ES-I3 (cell line): ENCODE measurements around the gene OR10J4.
"Not testable (repeated sequence)": the region's sequence is repeated elsewhere in the genome, so short reads cannot be mapped to it uniquely, and the experiment has no call there.

Experiments used
- H3K36me3 ChIP-seq: 2 replicates; pipeline ENCODE4 v1.6.1; 2013; ENCODE audit warnings: mild to moderate bottlenecking, low read length, control low read depth, moderate library complexity; ENCODE audit not compliant: insufficient read depth
- H3K4me1 ChIP-seq: 2 replicates; pipeline ENCODE4 v1.6.1; 2013; ENCODE audit warnings: mild to moderate bottlenecking, control low read depth, low read length; ENCODE audit not compliant: insufficient read depth
- H3K9ac ChIP-seq: 2 replicates; pipeline ENCODE4 v1.6.1; 2013; ENCODE audit warnings: low read depth, mild to moderate bottlenecking, low read length, moderate library complexity
- H3K9me3 ChIP-seq: 2 replicates; pipeline ENCODE4 v1.6.1; 2013; ENCODE audit warnings: mild to moderate bottlenecking, low read length, moderate library complexity; ENCODE audit not compliant: control insufficient read depth, insufficient read depth

OR10J4 gene

DNA sequence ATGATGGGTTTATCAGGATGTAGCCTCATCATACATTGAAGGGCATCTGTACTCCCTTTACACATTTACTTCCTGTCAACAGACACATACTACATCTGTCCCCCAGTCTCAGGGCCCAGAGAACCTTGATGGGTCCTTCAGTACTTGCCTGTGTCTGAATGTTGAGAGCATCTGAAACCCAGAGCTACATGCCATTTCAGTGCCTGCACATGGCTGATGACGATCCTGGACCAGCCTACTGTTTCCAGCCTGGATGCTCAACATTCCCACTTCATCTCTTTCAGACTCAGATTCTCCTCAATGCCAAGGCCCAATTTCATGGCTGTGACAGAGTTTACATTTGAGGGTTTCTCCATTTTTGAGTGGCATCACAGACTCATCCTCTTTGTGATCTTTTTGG, at the start of gene OR10J4:
TSS of gene OR10J4 (plus strand) at position 301 of the 400 bp plus-strand sequence.
- Histone ChIP-seq H3K9ac (no peak within 1 kb of the TSS), H3K36me3 (no peaks in the 10 kb centered on the region), H3K4me1 (no peaks in the 10 kb centered on the region), H3K9me3 (no peaks in the 10 kb centered on the region)

DNA sequence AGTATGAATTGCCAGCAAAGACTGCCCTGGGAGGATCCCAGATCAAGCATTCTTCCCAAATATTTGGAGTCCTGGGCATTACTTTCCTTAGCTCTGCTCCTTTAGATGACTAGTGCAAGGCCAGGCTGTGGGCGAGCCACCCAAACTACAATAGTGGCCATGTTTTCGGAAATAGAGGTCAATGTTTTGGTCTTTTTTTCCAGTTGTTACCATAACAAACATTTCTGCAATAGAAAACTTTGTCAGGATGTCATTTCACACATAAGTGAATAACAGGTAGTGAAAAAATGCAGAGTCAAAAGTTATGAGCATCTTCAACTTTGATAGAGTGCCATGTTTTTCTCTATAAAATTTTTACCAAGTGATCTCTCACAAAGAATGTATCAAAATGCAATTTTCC, 25.2 kb upstream of the OR10J4 start:
- Histone ChIP-seq H3K9ac (no peak overlapping the region), H3K9me3 (no peaks in the 10 kb centered on the region), H3K4me1 (no peaks in the 10 kb centered on the region), H3K36me3 (no peaks in the 10 kb centered on the region)

- no peak overlapping the region for H3K9ac ChIP-seq
- H3K4me1 ChIP-seq: no peaks in the 10 kb centered on the region
- no peaks in the 10 kb centered on the region for H3K9me3 ChIP-seq
- H3K36me3 ChIP-seq: no peaks in the 10 kb centered on the region
These were observed 23.1 kb upstream of the OR10J4 start for GRCh38 chr1:159408862-159409400.

DNA sequence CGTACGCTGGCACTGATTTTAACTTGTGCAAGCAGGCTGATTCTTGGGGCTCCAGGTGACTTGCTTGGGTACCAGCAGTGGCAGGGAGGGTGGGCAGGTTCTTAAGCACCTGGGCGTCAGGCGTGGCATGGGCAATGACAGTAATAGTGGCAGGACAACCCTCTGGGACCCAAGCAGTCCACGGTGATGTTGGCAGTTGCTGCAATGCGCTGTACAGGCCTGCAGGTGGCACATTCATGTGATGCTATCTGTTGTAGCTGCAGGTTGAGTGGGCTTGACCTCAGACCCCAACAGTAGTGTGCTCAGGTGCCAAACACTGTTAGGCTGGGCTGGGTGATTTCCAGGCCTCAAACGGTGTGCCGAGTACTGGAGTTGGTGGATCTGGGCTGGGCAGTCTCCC, 10.2 kb upstream of the OR10J4 start:
- Histone ChIP-seq H3K4me1 (no peaks in the 10 kb centered on the region), H3K9me3 (peaks cover 5% of the 10 kb centered on the region; the same call in 1 of the 2 replicates), H3K9ac (no peak overlapping the region), H3K36me3 (no peaks in the 10 kb centered on the region)

DNA sequence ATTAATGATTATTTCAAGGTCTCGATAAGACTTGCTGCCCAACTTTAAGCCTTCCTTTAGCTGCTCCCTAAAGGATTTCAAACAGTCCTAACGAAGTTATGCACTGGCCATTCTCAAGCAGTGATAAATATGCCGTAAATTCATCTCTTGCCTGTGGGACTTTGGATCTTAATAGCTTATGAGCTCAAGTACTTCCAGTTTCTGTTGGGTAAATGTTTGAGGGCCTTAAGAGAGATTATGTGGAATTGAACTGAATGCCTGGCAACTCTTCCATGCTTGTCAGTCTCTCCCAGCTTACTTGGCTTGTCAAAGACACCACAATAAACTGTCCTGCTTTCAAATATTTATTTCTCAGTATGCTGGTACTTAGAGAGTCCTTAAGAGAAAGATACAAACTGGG, 3.5 kb upstream of the OR10J4 start:
- Histone ChIP-seq H3K9me3 (no peaks in the 10 kb centered on the region), H3K4me1 (no peaks in the 10 kb centered on the region), H3K36me3 (no peaks in the 10 kb centered on the region), H3K9ac (no peak overlapping the region)

DNA sequence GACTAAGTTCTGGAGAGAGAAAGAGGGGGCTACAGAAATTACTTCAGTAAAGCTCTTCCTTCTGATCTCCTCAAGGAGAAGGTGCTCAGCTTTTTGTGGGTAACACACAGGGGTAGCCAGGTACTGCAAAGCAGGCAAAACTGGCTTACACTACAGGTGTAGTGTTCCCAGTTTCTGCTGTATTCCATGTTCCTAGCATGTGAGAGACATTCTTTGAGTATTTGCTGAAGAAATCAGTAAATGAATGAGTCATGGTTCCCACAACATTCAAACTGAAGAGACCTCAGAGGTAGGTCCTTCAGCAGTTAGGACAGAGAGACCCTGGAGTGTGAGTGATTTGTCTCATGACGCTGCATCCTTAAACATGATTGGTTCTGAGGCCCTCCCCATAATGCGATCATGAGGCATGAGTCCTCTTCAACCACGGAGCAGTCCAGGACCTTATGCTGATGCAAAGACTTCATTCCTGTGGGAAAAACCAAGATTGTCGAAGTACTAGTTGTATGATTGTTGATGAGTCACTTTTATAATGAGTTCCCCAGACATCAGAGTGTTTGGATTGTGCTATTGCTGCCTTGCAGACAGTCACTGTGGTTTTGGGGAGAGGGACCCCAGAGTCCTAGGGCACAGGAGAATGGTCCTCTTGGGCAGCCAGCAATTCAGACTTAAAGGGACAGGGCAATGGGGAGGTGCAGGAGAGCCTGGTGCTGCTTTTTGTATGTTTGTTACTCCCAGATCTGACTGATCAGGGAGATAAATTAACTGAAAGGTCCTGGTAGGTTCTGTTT, 2.7 kb upstream of the OR10J4 start:
- H3K9me3 ChIP-seq: no peaks in the 10 kb centered on the region
- H3K36me3 ChIP-seq: no peaks in the 10 kb centered on the region
- H3K4me1 ChIP-seq: no peaks in the 10 kb centered on the region
- no peak overlapping the region for H3K9ac ChIP-seq

- Histone ChIP-seq H3K4me1 (no peaks in the 10 kb centered on the region), H3K9ac (no peak overlapping the region), H3K36me3 (no peaks in the 10 kb centered on the region), H3K9me3 (no peaks in the 10 kb centered on the region)
These were observed 1.0 kb upstream of the OR10J4 start for GRCh38 chr1:159430985-159431384.

- H3K4me1 ChIP-seq: no peaks in the 10 kb centered on the region
- H3K9ac ChIP-seq: no peak overlapping the region
- no peaks in the 10 kb centered on the region for H3K36me3 ChIP-seq
- H3K9me3 ChIP-seq: no peaks in the 10 kb centered on the region
These were observed 4.5 kb downstream of the OR10J4 start for GRCh38 chr1:159436469-159436868.

GRCh38 chr1:159439422-159439821, 7.4 kb downstream of the OR10J4 start, which contains the start of gene OR10J1:
OR10J1 (plus strand) TSS chr1:159439722; CDS start chr1:159439792, 70 bp downstream.
- H3K36me3 ChIP-seq: no peaks in the 10 kb centered on the region
- no peaks in the 10 kb centered on the region for H3K4me1 ChIP-seq
- H3K9ac ChIP-seq: no peak within 1 kb of the TSS
- H3K9me3 ChIP-seq: no peaks in the 10 kb centered on the region

GRCh38 chr1:159441360-159441759, 9.4 kb downstream of the OR10J4 start:
- no peaks in the 10 kb centered on the region for H3K36me3 ChIP-seq
- no peak overlapping the region for H3K9ac ChIP-seq
- H3K4me1 ChIP-seq: no peaks in the 10 kb centered on the region
- H3K9me3 ChIP-seq: no peaks in the 10 kb centered on the region

DNA sequence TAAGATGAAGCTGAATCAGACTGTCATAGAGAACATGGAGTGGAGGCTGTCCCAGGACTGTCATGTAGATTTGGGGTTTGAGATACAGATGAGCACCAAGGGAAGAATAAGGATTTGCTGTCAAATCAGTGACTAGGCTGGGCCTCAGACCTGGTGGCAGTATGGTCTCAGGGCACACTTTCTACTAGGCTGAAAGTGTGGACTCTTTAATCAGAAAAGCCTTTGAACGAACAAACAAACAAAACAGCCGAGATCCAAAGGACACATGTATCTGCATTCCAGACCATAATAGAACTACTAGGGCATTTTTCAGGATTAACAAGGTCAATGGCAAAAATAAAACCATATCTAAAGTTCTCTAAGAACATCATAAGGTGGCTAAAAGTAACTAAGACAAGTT, 10.4 kb downstream of the OR10J4 start:
- Histone ChIP-seq H3K9ac (no peak overlapping the region), H3K4me1 (no peaks in the 10 kb centered on the region), H3K9me3 (no peaks in the 10 kb centered on the region), H3K36me3 (no peaks in the 10 kb centered on the region)

DNA sequence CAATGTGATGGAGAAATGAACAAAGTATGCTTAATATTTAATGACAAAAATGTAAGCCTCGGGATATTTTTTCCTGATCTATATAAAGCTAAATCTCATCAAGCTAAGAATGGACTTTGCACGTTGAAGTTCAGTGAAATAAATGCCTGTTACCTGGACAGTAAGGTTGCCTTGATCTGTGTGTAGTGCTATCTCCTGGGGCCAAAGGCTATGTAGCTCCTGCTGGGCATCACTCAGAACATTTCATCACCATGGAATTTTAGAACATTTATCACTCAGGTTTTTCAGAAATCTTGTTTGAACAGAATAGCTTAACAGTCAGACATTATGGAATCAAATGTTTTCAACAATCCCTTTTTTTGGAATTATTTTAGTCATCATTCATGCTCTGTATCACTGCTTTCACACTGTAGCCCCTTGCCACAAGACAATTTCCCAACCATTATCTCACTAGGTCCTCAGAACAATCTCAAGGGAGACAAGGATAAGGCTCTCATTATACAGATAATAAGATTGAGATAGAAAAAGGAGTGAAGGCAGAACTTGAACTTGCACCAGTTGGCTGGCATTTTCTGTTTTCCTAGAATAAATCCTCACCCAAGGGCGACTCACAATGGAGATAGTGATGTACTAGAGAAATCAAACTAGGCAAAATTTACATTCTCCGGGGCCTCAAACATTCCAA, 11.2 kb downstream of the OR10J4 start:
- H3K36me3 ChIP-seq: no peaks in the 10 kb centered on the region
- no peaks in the 10 kb centered on the region for H3K4me1 ChIP-seq

DNA sequence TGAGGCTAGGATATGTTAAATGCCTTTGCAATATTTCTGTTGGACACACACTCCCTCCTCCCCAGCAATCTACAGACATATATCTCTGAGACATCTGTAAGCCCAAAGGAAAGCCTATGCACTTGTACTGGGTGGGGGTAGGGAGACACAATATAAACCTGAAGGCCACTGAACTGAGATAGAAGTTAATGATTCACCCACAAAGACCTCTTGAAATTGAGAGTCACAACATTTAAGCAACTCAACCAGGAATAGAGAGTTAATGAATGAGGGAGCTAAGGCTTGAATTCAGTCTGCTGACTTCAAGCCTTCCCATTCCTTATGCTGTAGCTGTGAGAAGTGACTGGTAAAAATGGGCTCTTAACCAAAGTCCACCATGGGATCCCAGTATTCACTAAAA, 12.5 kb downstream of the OR10J4 start:
- Histone ChIP-seq H3K9ac (no peak overlapping the region), H3K36me3 (no peaks in the 10 kb centered on the region), H3K4me1 (no peaks in the 10 kb centered on the region), H3K9me3 (no peaks in the 10 kb centered on the region)

More for the DNA sequence above, 11.2 kb downstream of the OR10J4 start:
- no peaks in the 10 kb centered on the region for H3K9me3 ChIP-seq
- H3K9ac ChIP-seq: no peak overlapping the region

- H3K9ac ChIP-seq: no peak overlapping the region
- H3K36me3 ChIP-seq: no peaks in the 10 kb centered on the region
- no peaks in the 10 kb centered on the region for H3K4me1 ChIP-seq
- no peaks in the 10 kb centered on the region; the same call in 1 of the 2 replicates for H3K9me3 ChIP-seq
These were observed 16.2 kb downstream of the OR10J4 start for GRCh38 chr1:159448181-159448580.

- H3K9me3 ChIP-seq, H3K9ac ChIP-seq, H3K36me3 ChIP-seq, H3K4me1 ChIP-seq: not testable (repeated sequence)
These were observed 17.6 kb downstream of the OR10J4 start for GRCh38 chr1:159449605-159450004.
